Globus pallidus (tissue), 1 donor: ENCODE data around the gene TCF4.

Experiments used
- DNase-seq: peaks from one replicate; pipeline ENCODE4 v3.0.0-alpha.2; 2015; ENCODE audit warnings: low spot score

The TCF4 gene

GRCh38 chr18:55234366-55235093 is 353.5 kb downstream of the TCF4 start:
- DNase-seq, result peak; percentile 88

DNA sequence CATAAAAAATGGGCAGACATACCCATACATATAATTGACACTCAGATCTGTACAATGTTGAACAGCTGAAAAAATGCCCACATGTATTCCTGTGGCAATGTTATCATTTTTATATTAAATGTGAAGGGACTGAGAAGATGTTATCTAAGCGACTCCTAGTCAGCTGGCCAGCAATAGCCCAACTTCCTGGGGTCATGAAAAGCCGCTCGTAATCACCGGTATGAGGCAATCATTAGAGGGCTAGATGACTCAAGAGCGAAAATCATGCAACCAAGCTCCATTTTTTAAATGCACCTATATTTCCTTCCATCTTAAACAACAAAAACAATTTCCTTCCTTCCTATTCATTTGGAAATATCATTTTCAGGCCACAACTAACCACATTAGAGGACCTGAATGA is 354.1 kb downstream of the TCF4 start:
- no peak for DNase-seq

DNA sequence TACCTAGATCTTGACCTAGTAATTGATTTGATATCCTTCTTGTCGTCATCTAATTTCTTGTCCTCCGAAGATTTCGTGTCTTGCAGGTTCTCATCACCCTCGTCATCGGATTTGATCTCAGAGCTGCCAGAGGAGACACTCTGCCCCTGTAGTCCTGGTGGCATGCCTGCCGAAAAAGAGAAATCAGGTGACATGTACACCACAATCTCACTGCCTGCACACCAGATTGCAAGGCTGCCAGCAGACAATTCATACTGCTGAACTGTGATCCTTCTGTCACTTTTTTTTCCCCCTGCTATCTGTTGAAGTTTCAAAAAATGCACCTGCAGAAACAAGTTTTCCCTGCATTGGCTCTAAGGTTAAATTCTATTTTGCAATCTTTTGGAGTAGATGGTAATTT is 355.5 kb downstream of the TCF4 start:
- no peak for DNase-seq

DNA sequence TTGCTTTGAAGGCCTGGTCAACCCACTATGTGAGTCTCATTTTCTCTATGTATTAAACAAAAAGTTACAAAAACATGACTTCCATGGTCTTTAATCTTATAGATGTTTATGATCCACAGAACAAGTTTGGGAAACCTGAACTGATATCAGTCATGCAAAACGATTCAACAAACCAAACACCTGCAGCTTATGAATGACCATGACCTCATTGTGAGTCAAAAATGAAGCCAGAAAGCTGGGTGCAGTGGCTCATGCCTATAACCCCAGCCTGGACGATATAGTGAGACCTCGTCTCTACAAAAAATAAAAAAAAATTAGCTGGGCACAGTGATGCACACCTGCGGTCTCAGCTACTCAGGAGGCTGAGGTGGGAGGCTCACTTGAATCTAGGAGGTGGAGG is 358.3 kb downstream of the TCF4 start:
- DNase-seq, result no peak

GRCh38 chr18:55228707-55229106 is 359.3 kb downstream of the TCF4 start:
- no peak for DNase-seq

DNA sequence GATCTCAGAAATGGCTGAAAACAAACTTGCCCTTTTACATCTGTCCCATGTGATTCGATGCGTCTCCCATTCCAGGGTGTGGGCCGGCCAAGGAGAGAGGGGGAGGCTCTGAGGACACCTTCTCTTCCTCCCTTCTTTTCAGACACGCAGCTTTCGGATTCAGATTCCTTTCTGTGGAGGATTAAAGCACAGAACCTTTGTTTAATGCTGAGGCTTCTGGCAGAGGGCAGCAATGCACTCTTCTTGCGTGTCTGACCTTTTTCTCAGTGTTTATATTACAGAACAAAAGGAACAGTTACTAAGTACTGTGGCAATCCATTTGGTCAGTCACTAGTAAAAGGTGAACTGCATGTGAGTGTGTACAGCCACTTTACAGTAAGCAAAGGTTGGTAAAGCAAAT is 359.8 kb downstream of the TCF4 start:
- no peak for DNase-seq

GRCh38 chr18:55227771-55228170 is 360.2 kb downstream of the TCF4 start:
- no peak for DNase-seq

GRCh38 chr18:55226044-55226443 is 361.9 kb downstream of the TCF4 start:
- DNase-seq, result no peak

DNA sequence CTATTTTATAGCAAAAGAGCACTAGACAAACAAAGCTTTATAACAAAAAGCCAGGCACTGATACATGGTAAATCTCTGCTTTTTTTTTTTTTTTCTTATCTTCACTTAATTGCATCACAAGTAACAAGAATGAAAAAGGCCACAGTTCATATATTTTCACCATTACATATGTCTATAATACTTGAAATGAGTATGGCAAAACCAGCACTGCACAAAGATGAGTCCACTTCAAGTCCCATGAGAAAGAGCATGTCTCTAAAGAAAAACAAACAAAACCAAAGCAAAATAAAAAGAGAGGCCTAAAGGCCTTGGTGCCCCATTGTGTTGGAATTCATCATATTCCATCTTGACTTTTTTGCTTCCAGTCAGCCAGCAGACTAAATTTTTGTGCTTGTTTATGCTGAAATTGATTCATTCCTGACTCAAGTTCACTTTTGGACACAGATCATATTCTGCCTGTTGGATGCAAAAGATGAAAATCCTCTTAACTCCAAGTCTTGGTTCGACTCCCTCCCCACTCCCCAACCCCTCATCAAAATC is 363.8 kb downstream of the TCF4 start:
- no peak for DNase-seq

DNA sequence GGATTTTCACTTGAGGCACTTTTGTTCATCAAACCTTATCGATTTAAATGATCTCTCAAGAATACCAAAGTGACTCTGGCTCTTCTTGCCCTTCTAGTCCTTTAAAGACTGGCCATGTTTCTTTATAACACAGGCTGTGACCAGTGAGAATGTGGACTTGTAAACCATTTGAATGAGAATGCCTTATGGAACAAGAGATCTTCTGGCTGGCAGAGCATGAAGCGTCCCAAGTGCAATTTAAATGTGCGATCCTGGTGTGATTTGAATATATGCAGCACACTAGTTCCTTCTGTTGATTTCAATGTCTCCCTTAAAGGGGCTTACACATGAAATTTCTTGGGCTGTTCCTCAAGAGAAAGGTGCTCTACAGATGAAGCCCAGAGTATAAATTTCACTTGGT is 366.4 kb downstream of the TCF4 start:
- no peak for DNase-seq

GRCh38 chr18:55220523-55220922 is 367.5 kb downstream of the TCF4 start:
- no peak for DNase-seq

DNA sequence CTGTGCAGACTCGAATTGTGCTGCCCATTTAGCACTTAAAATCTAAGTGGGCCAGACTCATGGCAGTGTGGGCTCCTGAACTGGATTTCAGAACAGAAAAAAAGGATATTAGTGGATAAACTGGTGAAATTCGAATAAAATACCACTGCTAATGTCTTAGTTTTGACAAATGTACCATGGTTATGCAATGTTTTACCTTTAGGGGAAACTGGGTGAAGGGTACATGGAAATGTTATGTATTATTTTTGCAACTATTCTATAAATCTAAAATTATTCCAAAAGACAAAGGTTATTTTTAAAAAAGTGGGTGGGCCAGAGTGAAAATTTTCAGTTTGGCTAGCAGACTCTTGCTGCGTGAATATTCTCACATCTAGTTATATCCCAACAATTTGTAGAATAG is 368.2 kb downstream of the TCF4 start:
- no peak for DNase-seq

DNA sequence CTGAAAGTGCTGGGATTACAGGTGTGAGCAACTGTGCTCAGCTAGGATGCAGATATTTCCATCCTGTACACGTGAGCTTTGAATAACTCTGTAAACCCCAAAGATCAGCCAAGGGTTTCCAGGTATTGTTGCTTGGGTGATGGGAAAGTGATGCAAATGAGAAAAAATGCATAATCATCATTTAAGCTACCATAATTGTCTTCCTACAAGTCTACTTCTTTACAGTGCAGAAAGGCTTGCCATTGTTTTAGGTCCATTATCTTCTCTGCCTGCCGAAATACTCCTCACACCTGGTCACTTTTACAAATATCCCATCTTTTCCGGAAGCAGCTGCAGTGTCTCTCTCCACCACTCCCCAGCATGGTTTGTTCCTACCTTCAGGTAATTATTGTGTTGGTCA is 368.9 kb downstream of the TCF4 start:
- no peak for DNase-seq

DNA sequence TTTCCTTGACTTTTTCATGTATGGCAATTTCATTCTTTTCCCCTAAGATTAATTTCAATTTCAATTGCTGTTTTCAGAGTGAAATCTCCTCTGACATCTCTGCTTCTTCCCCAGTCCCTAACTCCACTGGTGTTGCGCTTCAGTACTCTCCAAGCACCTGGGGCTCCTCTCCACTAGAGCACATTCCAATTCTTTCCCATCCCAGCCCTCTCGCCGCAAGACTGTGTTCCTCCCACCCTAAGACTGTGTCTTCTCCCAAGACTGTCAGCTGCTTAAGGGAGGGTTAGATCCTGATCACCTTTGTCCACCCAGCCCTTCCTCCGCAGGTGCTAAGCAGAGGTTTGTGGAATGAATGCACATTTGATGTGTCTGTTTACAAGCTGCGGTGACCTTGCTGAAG is 373.0 kb downstream of the TCF4 start:
- DNase-seq, result no peak

GRCh38 chr18:55214534-55214933 is 373.5 kb downstream of the TCF4 start:
- DNase-seq, result no peak

DNA sequence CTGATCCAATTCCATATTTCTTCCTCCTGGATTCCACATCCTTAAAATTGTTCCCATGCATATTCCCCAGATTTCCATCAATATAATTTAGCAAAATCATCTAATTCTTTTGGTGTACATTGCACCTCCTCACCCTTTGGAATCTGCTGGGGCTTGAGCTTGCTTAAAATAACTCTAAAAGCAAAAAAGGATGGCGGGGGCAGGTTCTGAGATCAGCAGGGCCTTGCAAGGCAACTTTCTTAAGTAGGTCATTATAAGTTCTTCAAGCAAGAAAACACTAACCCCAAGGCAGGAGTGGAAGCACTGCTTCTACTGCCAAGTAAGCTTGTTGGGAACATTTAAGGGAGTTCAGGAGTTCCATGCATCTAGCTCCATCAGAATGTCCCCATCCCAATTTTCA is 374.4 kb downstream of the TCF4 start:
- DNase-seq, result no peak

- DNase-seq, result no peak
These were observed 381.1 kb downstream of the TCF4 start for GRCh38 chr18:55206927-55207326.

DNA sequence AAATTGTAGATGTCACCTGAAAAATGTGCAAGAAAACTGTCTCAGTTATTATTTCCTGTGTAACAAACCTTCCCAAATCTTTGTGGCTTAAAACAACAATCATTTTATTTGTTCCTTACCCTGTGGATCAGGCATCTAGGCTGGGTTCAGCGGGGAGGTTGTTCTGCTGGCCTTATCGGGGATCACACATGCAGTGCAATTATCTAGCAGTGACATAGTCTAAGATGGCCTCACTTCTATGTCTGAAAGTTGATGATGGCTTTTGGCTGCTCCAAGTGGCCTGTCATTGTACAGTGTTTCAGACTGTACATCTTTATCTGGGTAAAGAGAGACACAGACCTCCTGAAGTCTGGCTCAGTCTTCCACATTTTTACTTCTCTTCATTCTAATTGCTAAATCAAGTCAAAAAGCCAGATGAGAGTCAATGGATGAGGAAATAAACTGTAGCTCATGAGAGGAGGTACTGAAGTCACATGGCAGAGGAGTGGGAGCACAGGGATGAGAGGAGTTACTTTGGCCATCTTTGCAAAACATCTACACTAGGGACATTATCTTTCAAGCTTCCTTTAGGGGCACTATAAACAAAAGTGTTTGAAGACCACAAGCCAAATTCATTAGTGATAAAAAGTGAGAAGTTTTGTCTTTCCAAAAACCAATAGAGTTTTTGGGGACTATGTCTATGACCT is 385.6 kb downstream of the TCF4 start:
- DNase-seq, result no peak

DNA sequence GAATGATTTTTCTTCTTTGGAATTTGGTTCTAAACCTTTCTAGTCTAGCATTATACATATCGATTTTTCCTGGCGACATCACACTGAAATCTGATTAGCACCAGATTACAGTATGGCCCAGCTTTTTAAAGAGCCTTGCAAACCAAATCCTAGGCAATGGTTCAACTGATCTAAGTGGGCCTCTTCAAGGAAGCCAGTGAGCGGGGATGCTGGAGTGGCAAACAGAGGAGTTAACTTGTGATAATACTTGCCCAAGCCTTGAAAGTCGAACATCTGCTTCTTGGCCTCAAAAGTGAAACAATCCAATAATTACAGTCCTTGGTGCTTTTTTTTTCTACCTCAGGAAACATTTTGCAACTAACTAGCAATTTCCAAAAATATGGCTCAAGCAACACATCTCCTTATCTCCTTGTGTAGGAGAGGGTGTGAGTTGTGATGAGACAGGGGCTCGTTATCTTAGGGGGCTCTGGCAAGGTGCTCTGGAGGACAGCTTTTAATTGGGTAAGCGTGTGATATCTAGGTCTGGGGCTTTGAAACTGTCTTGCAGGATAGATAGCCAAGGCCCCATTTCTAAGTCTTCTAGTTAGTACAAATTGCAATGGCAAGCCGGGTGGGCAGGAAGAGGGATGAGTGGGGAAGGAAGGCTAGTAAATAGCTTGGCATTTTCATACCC is 388.6 kb downstream of the TCF4 start:
- DNase-seq, result no peak

GRCh38 chr18:55195863-55196262 is 392.1 kb downstream of the TCF4 start:
- no peak for DNase-seq

- no peak for DNase-seq
These were observed 398.0 kb downstream of the TCF4 start for GRCh38 chr18:55189972-55190371.

DNA sequence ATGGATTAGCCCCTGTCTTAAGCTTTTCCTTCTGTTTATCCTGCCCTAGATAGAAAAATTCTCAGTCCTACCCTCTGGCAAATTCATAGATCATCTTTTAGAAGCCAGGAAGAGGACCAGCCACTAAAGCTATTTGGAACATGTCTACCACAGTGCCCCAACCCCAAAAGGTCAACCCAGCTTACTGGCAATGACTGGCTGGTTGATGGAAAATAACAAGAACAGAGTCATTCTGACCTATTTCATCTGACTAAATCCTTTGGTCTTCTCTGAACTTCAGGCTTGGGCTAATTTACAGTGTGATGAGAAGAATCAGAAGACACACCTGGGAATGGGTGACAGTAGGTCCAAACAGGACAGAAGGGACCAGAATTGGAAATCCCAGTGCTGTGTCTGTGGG is 401.4 kb downstream of the TCF4 start:
- DNase-seq, result no peak

DNA sequence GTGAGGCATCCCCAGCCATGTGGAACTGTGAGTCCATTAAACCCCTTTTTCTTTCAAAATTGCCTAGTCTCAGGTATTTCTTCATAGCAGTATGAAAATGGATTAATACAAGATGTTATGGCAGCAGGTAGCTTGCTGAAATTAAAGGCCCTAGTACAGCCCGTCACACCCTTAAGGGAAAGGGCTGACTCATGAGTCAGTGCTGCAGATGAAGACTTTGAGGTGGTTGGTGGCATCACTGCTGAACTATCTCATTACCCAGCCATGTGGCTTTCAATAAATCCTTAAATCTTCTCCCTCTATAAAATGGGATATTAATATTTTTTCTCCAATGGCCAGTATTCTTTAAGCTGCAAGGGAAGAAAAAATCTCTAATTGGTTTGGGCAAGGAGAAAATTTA is 402.6 kb downstream of the TCF4 start:
- DNase-seq, result no peak
